ENCODE data around the gene BAIAP2L1. TPM values are rescaled to one million over a fixed set of nuclear protein-coding genes. Genes with fewer than 3 reads are reported as not detected.
A peak's percentile ranks its signal among the peaks of the same experiment; 100 is the strongest.

Gene BAIAP2L1
- total RNA-seq, 1 donor from 2014 or later = 20.6 TPM

DNA sequence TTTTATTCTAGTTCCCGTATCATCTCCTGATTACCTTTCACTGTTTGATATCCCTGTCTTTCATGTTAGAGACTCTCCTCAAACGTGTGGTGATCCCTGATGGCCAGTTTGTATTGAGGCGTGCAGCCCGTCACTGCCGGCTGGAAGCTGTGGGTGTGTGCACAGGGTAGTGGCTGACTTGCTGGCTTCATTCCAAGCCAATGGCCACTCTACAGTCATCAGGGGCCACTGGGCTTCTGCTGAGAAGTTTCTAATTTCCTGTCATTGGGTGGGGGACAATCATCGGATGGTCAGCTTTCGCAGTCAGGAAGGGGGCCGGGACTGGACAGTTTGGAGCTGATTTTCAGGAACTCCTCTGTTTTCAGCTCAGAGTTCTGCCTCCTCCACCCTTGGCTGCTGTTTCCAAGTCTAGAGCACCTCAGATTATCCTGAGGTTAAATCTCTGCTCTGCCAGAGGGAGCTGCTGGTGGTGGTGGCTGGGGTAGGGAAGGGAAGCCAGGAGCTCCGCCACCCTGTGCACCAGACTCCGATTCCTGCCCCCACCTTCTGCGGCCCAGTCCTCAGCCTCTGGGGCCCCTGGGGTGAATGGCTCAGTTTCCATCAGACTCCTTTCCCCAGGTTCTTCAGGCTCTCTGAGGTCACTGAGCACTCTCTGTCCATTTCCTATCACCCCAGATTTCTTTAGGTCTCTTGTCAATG, 34.9 kb downstream of the BAIAP2L1 start:
- Mint-ChIP-seq H3K27ac (ENCODE audit: unreplicated experiment) (peak overlapping the region; percentile 41), H3K27me3 (ENCODE audit: unreplicated experiment) (no peaks in the 10 kb centered on the region), H3K36me3 (ENCODE audit: low read depth, unreplicated experiment) (peaks cover 11% of the 10 kb centered on the region), H3K9me3 (ENCODE audit: unreplicated experiment) (no peaks in the 10 kb centered on the region), H3K4me3 (ENCODE audit: unreplicated experiment) (no peak overlapping the region), H3K4me1 (ENCODE audit: unreplicated experiment) (peaks cover 20% of the 10 kb centered on the region)
- no peak for DNase-seq (ENCODE audit: low spot score)
- TF ChIP-seq, protein P1, sequence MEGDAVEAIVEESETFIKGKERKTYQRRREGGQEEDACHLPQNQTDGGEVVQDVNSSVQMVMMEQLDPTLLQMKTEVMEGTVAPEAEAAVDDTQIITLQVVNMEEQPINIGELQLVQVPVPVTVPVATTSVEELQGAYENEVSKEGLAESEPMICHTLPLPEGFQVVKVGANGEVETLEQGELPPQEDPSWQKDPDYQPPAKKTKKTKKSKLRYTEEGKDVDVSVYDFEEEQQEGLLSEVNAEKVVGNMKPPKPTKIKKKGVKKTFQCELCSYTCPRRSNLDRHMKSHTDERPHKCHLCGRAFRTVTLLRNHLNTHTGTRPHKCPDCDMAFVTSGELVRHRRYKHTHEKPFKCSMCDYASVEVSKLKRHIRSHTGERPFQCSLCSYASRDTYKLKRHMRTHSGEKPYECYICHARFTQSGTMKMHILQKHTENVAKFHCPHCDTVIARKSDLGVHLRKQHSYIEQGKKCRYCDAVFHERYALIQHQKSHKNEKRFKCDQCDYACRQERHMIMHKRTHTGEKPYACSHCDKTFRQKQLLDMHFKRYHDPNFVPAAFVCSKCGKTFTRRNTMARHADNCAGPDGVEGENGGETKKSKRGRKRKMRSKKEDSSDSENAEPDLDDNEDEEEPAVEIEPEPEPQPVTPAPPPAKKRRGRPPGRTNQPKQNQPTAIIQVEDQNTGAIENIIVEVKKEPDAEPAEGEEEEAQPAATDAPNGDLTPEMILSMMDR (IDR thresholded peaks at IDR 0.05; ENCODE audit: unreplicated experiment) = no peak

DNA sequence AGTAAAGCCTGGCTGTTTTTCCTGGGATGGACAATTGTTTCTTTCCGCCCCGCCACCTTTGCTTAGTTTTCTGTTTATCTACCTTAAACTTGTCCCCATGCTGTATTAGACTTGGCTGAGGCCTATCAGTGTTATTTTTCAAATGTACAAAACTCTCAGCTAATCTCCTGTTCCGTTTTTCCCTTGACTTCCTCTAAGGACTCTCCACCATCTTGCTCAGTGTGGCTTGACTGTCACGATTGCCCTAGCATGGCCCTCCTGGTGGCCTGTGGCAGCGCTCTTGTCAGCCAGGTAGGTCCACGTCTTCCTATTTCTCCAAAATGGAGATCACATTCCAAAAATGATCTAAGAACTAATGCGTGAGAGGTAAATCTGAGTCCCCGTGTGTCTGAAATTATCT, 36.7 kb downstream of the BAIAP2L1 start:
- H3K4me1 Mint-ChIP-seq (ENCODE audit: unreplicated experiment) = peaks cover 23% of the 10 kb centered on the region
- no peak overlapping the region for H3K27ac Mint-ChIP-seq (ENCODE audit: unreplicated experiment)
- TF ChIP-seq, protein P1 (IDR thresholded peaks at IDR 0.05; ENCODE audit: unreplicated experiment) = no peak
- no peak for DNase-seq (ENCODE audit: low spot score)
- no peak overlapping the region for H3K4me3 Mint-ChIP-seq (ENCODE audit: unreplicated experiment)
- no peaks in the 10 kb centered on the region for H3K9me3 Mint-ChIP-seq (ENCODE audit: unreplicated experiment)
- peaks cover 11% of the 10 kb centered on the region for H3K36me3 Mint-ChIP-seq (ENCODE audit: low read depth, unreplicated experiment)
- peaks cover 2% of the 10 kb centered on the region for H3K27me3 Mint-ChIP-seq (ENCODE audit: unreplicated experiment)

DNA sequence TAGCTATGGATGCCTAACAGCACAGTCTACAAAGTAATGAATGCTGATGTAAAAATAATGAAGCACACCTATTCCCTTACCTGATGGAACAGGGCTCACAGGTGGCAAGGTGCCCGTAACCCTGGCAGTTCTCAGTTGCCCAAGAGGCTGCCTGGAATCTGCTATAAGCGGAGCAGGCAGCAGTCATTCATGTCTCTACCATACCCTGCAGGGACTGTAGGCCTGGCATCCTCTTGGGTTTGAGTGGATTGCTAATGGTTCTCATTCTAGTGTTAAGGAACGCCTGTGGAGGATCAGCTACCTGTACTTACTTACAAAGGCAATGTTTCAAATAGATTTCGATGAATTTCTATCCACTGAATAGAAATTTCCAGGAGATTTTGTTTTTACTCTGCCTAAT, 38.4 kb downstream of the BAIAP2L1 start:
- TF ChIP-seq, protein P1 (IDR thresholded peaks at IDR 0.05; ENCODE audit: unreplicated experiment) = no peak
- no peak overlapping the region for H3K4me3 Mint-ChIP-seq (ENCODE audit: unreplicated experiment)
- DNase-seq (ENCODE audit: low spot score) = no peak
- H3K9me3 Mint-ChIP-seq (ENCODE audit: unreplicated experiment) = no peaks in the 10 kb centered on the region
- peaks cover 2% of the 10 kb centered on the region for H3K27me3 Mint-ChIP-seq (ENCODE audit: unreplicated experiment)
- H3K27ac Mint-ChIP-seq (ENCODE audit: unreplicated experiment) = no peak overlapping the region
- peaks cover 19% of the 10 kb centered on the region for H3K4me1 Mint-ChIP-seq (ENCODE audit: unreplicated experiment)
- H3K36me3 Mint-ChIP-seq (ENCODE audit: low read depth, unreplicated experiment) = peaks cover 11% of the 10 kb centered on the region

DNA sequence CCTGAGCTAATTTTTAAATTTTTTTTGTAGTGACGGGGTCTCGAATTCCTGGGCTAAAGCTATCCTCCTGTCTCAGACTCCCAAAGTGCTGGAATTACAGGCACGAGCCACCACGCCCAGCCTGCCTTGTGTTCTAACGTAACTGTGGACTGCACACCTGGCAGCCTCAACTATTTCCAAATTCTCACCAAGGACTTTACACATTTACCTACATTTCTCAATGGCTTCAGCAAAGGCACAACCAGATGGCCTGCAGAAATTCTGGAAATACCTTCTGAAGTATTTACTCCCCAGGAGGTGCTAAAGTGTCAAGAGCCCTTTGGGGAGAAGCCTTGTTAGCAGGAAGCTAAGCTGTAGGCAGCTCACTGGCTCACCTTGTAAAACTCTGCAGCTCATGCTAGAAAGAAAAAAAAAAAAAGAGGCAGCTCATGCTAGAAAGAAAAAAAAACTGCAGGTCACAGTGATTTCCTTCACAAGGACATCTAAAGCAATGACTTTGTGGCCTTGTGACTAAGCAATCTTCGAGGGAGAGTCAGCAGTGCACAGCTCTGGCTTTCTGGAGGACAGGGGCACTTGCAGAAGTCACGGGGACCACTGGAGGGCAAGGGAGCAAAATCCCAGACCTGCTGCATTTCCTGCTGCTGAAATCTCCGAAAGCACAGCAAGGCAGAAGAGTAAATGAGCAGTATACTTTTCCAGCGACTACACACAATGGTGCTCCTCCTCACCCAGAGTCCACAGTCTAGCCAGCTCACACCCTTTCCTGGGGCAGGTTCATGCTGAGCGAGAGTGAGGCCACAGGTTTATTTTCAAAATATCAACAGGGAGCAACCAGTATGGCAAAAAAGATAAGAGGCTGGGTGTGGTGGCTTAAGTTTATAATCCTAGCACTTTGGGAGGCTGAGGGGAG, 40.4 kb downstream of the BAIAP2L1 start:
- Mint-ChIP-seq H3K4me1 (ENCODE audit: unreplicated experiment) (peaks cover 6% of the 10 kb centered on the region), H3K36me3 (ENCODE audit: low read depth, unreplicated experiment) (no peaks in the 10 kb centered on the region), H3K27me3 (ENCODE audit: unreplicated experiment) (peaks cover 2% of the 10 kb centered on the region), H3K4me3 (ENCODE audit: unreplicated experiment) (no peak overlapping the region), H3K9me3 (ENCODE audit: unreplicated experiment) (no peaks in the 10 kb centered on the region), H3K27ac (ENCODE audit: unreplicated experiment) (peak overlapping the region; percentile 61)
- TF ChIP-seq, protein P1 (IDR thresholded peaks at IDR 0.05; ENCODE audit: unreplicated experiment) = no peak
- DNase-seq (ENCODE audit: low spot score) = peak; percentile 37

DNA sequence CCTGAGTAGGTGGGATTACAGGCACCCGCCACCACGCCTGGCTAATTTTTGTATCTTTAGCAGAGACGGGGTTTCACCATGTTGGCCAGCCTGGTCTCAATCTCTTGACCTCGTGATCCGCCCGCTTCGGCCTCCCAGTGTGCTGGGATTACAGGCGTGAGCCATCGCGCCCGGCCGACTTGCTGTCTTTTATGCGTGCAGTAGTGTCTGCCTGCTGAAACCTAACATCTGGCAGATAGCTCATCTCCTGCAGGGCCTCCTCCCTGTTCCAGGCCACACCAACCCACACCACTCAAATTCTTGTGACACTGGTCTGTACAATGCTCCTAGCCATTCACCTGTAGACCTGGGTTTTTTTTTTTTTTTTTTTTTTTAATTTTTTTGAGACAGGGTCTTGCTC, 41.5 kb downstream of the BAIAP2L1 start:
- Mint-ChIP-seq H3K4me1 (ENCODE audit: unreplicated experiment) (peaks cover 13% of the 10 kb centered on the region), H3K27ac (ENCODE audit: unreplicated experiment) (peak overlapping the region; percentile 52), H3K9me3 (ENCODE audit: unreplicated experiment) (no peaks in the 10 kb centered on the region), H3K36me3 (ENCODE audit: low read depth, unreplicated experiment) (no peaks in the 10 kb centered on the region), H3K4me3 (ENCODE audit: unreplicated experiment) (no peak overlapping the region), H3K27me3 (ENCODE audit: unreplicated experiment) (peaks cover 2% of the 10 kb centered on the region)
- TF ChIP-seq, protein P1 (IDR thresholded peaks at IDR 0.05; ENCODE audit: unreplicated experiment) = no peak
- DNase-seq (ENCODE audit: low spot score) = no peak
